PFSK-1 (cell line): ENCODE data around the gene GRK5.

ENCODE experiments used
- FOXP2 ChIP-seq: optimal IDR thresholded peaks from 2 replicates; pipeline ENCODE3; 2011; ENCODE audit warnings: borderline replicate concordance, control low read depth, inconsistent platforms; ENCODE audit not compliant: insufficient read depth; ENCODE audit errors: extremely low read length, extremely low read depth
- POLR2AphosphoS5 ChIP-seq: IDR thresholded peaks from 2 replicates; pipeline ENCODE4 v1.6.1; 2012; ENCODE audit warnings: low read depth, mild to moderate bottlenecking, control low read depth, low read length, moderate library complexity
- SIN3A ChIP-seq: IDR thresholded peaks from 2 replicates; pipeline ENCODE4 v1.6.1; 2012; ENCODE audit warnings: mild to moderate bottlenecking, low read length, moderate library complexity, borderline replicate concordance; ENCODE audit not compliant: insufficient read depth
- TAF1 ChIP-seq: IDR thresholded peaks from 2 replicates; pipeline ENCODE4 v1.6.1; 2012; ENCODE audit warnings: low read length, control low read depth, borderline replicate concordance; ENCODE audit not compliant: insufficient read depth
- TF ChIP-seq, protein P1 (sequence below), 2 experiments: IDR thresholded peaks; 2 replicates each; pipeline versions ENCODE4 v1.6.1 to v1.8.0; 2011 to 2012; ENCODE audit warnings: low read depth in 2 of 2, low read length in 2 of 2, control low read depth in 1 of 2, inconsistent platforms in 1 of 2, mild to moderate bottlenecking in 1 of 2, moderate library complexity in 1 of 2; ENCODE audit not compliant: insufficient read depth in 1 of 2

- TF ChIP-seq SIN3A (no peak), TAF1 (no peak), POLR2AphosphoS5 (no peak; the same call in 1 of the 2 replicates), FOXP2 (no peak)
- TF ChIP-seq, protein P1, sequence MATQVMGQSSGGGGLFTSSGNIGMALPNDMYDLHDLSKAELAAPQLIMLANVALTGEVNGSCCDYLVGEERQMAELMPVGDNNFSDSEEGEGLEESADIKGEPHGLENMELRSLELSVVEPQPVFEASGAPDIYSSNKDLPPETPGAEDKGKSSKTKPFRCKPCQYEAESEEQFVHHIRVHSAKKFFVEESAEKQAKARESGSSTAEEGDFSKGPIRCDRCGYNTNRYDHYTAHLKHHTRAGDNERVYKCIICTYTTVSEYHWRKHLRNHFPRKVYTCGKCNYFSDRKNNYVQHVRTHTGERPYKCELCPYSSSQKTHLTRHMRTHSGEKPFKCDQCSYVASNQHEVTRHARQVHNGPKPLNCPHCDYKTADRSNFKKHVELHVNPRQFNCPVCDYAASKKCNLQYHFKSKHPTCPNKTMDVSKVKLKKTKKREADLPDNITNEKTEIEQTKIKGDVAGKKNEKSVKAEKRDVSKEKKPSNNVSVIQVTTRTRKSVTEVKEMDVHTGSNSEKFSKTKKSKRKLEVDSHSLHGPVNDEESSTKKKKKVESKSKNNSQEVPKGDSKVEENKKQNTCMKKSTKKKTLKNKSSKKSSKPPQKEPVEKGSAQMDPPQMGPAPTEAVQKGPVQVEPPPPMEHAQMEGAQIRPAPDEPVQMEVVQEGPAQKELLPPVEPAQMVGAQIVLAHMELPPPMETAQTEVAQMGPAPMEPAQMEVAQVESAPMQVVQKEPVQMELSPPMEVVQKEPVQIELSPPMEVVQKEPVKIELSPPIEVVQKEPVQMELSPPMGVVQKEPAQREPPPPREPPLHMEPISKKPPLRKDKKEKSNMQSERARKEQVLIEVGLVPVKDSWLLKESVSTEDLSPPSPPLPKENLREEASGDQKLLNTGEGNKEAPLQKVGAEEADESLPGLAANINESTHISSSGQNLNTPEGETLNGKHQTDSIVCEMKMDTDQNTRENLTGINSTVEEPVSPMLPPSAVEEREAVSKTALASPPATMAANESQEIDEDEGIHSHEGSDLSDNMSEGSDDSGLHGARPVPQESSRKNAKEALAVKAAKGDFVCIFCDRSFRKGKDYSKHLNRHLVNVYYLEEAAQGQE (IDR thresholded peaks at IDR 0.05; ENCODE audit: insufficient read depth in 1 of 2, low read depth in 2 of 2, low read length in 2 of 2) = no peak
Observed at GRCh38 chr10:119409385-119409784, 202.0 kb downstream of the GRK5 start.
